GM23338 (cell line): Measurements from ENCODE around the gene ERCC5. TPM values are rescaled to one million over a fixed set of nuclear protein-coding genes. Genes with fewer than 3 reads are reported as not detected.
A peak's percentile ranks its signal among the peaks of the same experiment; 100 is the strongest.

Experiments
- ATAC-seq: fragments of 200-7000 bp; cut with Tn5 transposase; 3 replicates; pipeline ENCODE4 v1.9.1; 2020
- DNase-seq: peaks from one replicate; pipeline ENCODE4 v3.0.0-alpha.2; 2015; ENCODE audit warnings: low spot score
- H2AFZ ChIP-seq: fragments of 200-600 bp; sonication (generic); 2 replicates; pipeline ENCODE4 v1.8.0; 2016; ENCODE audit warnings: antibody characterized with exemption, mild to moderate bottlenecking, moderate library complexity
- H3F3A ChIP-seq: fragments of 200-600 bp; sonication (generic); replicated peaks from 2 replicates; pipeline ENCODE4 v1.8.0; 2017; ENCODE audit warnings: antibody characterized with exemption, mixed run types, low read depth
- H3K27ac ChIP-seq: fragments of 200-600 bp; sonication (generic); 2 replicates; pipeline ENCODE4 v1.6.1; 2016; ENCODE audit warnings: low read depth
- H3K27me3 ChIP-seq: fragments of 200-600 bp; sonication (generic); 2 replicates; pipeline ENCODE4 v1.8.0; 2016; ENCODE audit warnings: mild to moderate bottlenecking, mixed run types, moderate library complexity; ENCODE audit not compliant: insufficient read depth
- H3K36me3 ChIP-seq: fragments of 200-600 bp; sonication (generic); 2 replicates; pipeline ENCODE4 v1.8.0; 2016; ENCODE audit warnings: mild to moderate bottlenecking; ENCODE audit not compliant: insufficient read depth
- H3K4me1 ChIP-seq: fragments of 200-600 bp; sonication (generic); 2 replicates; pipeline ENCODE4 v1.8.0; 2016; ENCODE audit warnings: mild to moderate bottlenecking, moderate library complexity; ENCODE audit not compliant: insufficient read depth
- H3K4me2 ChIP-seq: fragments of 200-600 bp; sonication (generic); 2 replicates; pipeline ENCODE4 v1.7.1; 2017; ENCODE audit warnings: mixed run types
- H3K4me3 ChIP-seq: fragments of 200-600 bp; sonication (generic); 2 replicates; pipeline ENCODE4 v1.6.1; 2016; ENCODE audit warnings: mixed run types
- H3K79me2 ChIP-seq: fragments of 200-600 bp; sonication (generic); replicated peaks from 2 replicates; pipeline ENCODE4 v1.8.0; 2017; ENCODE audit warnings: mild to moderate bottlenecking; ENCODE audit not compliant: insufficient read depth
- H3K9me2 ChIP-seq: fragments of 200-600 bp; sonication (generic); 2 replicates; pipeline ENCODE4 v1.8.0; 2017; ENCODE audit not compliant: insufficient read depth
- H4K20me1 ChIP-seq: fragments of 200-600 bp; sonication (generic); replicated peaks from 2 replicates; pipeline ENCODE4 v1.8.0; 2017; ENCODE audit warnings: mild to moderate bottlenecking; ENCODE audit not compliant: insufficient read depth
- H3K27ac Mint-ChIP-seq: 2 replicates; pipeline ENCODE4 v1.8.0; 2020; ENCODE audit warnings: inconsistent platforms, mild to moderate bottlenecking, moderate library complexity, mixed read lengths
- H3K27me3 Mint-ChIP-seq: 3 replicates; pipeline ENCODE4 v1.8.0; 2022; ENCODE audit warnings: low read depth, mild to moderate bottlenecking, moderate library complexity, mixed read lengths, inconsistent platforms; ENCODE audit not compliant: insufficient read depth, poor library complexity
- H3K36me3 Mint-ChIP-seq: 3 replicates; pipeline ENCODE4 v1.8.0; 2021; ENCODE audit warnings: low read depth, mild to moderate bottlenecking, inconsistent platforms, moderate library complexity, mixed read lengths
- H3K4me1 Mint-ChIP-seq: 3 replicates; pipeline ENCODE4 v1.8.0; 2020; ENCODE audit warnings: mild to moderate bottlenecking, inconsistent platforms, mixed read lengths
- H3K4me3 Mint-ChIP-seq: 3 replicates; pipeline ENCODE4 v1.8.0; 2021; ENCODE audit warnings: moderate library complexity, mild to moderate bottlenecking, inconsistent platforms, mixed read lengths
- H3K9me3 Mint-ChIP-seq: 3 replicates; pipeline ENCODE4 v1.8.0; 2020; ENCODE audit warnings: moderate library complexity, mild to moderate bottlenecking, inconsistent platforms, mixed read lengths
- CREB1 ChIP-seq: fragments of 250-450 bp; sonication (Bioruptor Pico); IDR thresholded peaks from 2 replicates; pipeline ENCODE4 v1.5.0; 2020; ENCODE audit warnings: low read depth, mild to moderate bottlenecking, moderate library complexity
- CTCF ChIP-seq, 2 experiments: fragments of 200-600 bp in 1 of 2; sonication (generic) in 1 of 2; conservative IDR thresholded peaks; 2 replicates each; pipeline versions ENCODE4 v1.5.1 to v1.6.1; 2016 to 2017; ENCODE audit warnings: antibody characterized with exemption in 2 of 2, low read depth in 2 of 2, mild to moderate bottlenecking in 2 of 2, moderate library complexity in 1 of 2
- ETS1 ChIP-seq: IDR thresholded peaks from 2 replicates; pipeline ENCODE4 v1.6.1; 2016; ENCODE audit warnings: antibody characterized with exemption
- EZH2 ChIP-seq: fragments of 200-600 bp; sonication (generic); IDR thresholded peaks from one replicate; pipeline ENCODE4 v1.8.0; 2017; ENCODE audit warnings: antibody characterized with exemption, mild to moderate bottlenecking, low read depth; ENCODE audit not compliant: unreplicated experiment
- EZH2phosphoT487 ChIP-seq: fragments of 200-600 bp; sonication (generic); IDR thresholded peaks from one replicate; pipeline ENCODE4 v1.8.1; 2018; ENCODE audit warnings: antibody characterized with exemption; ENCODE audit not compliant: unreplicated experiment
- JUNB ChIP-seq: IDR thresholded peaks from one replicate; pipeline ENCODE4 v1.6.1; 2016; ENCODE audit warnings: antibody characterized with exemption; ENCODE audit not compliant: unreplicated experiment
- NANOG ChIP-seq: IDR thresholded peaks from 2 replicates; pipeline ENCODE4 v1.6.1; 2016; ENCODE audit warnings: antibody characterized with exemption, borderline replicate concordance
- POLR2AphosphoS5 ChIP-seq: IDR thresholded peaks from 2 replicates; pipeline ENCODE4 v1.6.1; 2016; ENCODE audit warnings: antibody characterized with exemption, low read depth
- REST ChIP-seq: IDR thresholded peaks from one replicate; pipeline ENCODE4 v1.6.1; 2018; ENCODE audit warnings: antibody characterized with exemption; ENCODE audit not compliant: unreplicated experiment
- STAT1 ChIP-seq: IDR thresholded peaks from one replicate; pipeline ENCODE4 v1.6.1; 2016; ENCODE audit warnings: antibody characterized with exemption; ENCODE audit not compliant: unreplicated experiment
- ZNF331 ChIP-seq: fragments of 250-450 bp; sonication (Bioruptor Pico); IDR thresholded peaks from 2 replicates; pipeline ENCODE4 v1.5.0; 2020; ENCODE audit warnings: low read depth, mild to moderate bottlenecking, moderate library complexity
- ZNF462 ChIP-seq: fragments of 250-450 bp; sonication (Bioruptor Pico); IDR thresholded peaks from 2 replicates; pipeline ENCODE4 v1.5.0; 2020; ENCODE audit warnings: mild to moderate bottlenecking, moderate library complexity
- polyA plus RNA-seq: library from polyadenylated mRNA; unstranded; fragments of >200 nt; fragmentation: Nextera tagmentation; extraction: Ambion mirVana; gene quantifications from 2 replicates; pipeline ENCODE4 v1.2.1, GENCODE V29; 2016
- total RNA-seq: library from RNA; depleted of rRNA; stranded (reverse); fragments of >200 nt; shearing (Covaris generic); gene quantifications from 2 replicates; pipeline ENCODE4 v1.2.3, GENCODE V29; 2014

Gene ERCC5
- total and polyA plus RNA-seq, 2 experiments from 2014 or later: 25.4 to 26.2 TPM

- no peak for TF ChIP-seq STAT1
- no peak for TF ChIP-seq POLR2AphosphoS5
- no peak for TF ChIP-seq REST
- TF ChIP-seq JUNB: no peak
These were observed 17.8 kb downstream of the ERCC5 start (continued) for GRCh38 chr13:102863590-102863989.

GRCh38 chr13:102868366-102868936 lies 22.6 kb downstream of the ERCC5 start:
- Histone ChIP-seq H3K4me3 (no peak overlapping the region), H3K4me1 (no peaks in the 10 kb centered on the region), H3K9me2 (no peaks in the 10 kb centered on the region), H3K36me3 (peaks cover 26% of the 10 kb centered on the region), H3K27me3 (no peaks in the 10 kb centered on the region), H3K4me2 (no peak overlapping the region), H3K27ac (no peak overlapping the region), H2AFZ (no peak overlapping the region), H4K20me1 (peaks cover 2% of the 10 kb centered on the region; the same call in 1 of the 2 replicates), H3K79me2 (no peaks in the 10 kb centered on the region), H3F3A (no peaks in the 10 kb centered on the region)
- ATAC-seq: no peak
- Mint-ChIP-seq H3K4me1 (no peaks in the 10 kb centered on the region), H3K9me3 (no peaks in the 10 kb centered on the region), H3K4me3 (no peak overlapping the region), H3K36me3 (peaks cover 43% of the 10 kb centered on the region), H3K27me3 (no peaks in the 10 kb centered on the region), H3K27ac (peak overlapping the region; percentile 41; the same call in 1 of the 2 replicates)
- TF ChIP-seq POLR2AphosphoS5 (no peak), EZH2 (no peak), STAT1 (no peak), ETS1 (no peak), ZNF331 (no peak), EZH2phosphoT487 (no peak), NANOG (no peak), ZNF462 (CRISPR knock-in tag) (no peak), CTCF (conservative IDR thresholded peaks at IDR 0.05; ENCODE audit: low read depth in 2 of 2) (no peak), CREB1 (no peak)
- DNase-seq: no peak
